GM23248 (cell line): ENCODE data around the gene DAB1.

ENCODE experiments used
- EZH2 ChIP-seq: fragments of 200-600 bp; sonication (generic); IDR thresholded peaks from 2 replicates; pipeline ENCODE4 v1.6.1; 2018; ENCODE audit warnings: antibody characterized with exemption, mild to moderate bottlenecking; ENCODE audit not compliant: insufficient read depth, poor library complexity, severe bottlenecking
- EZH2phosphoT487 ChIP-seq: fragments of 200-600 bp; sonication (generic); IDR thresholded peaks from 2 replicates; pipeline ENCODE4 v1.6.1; 2018; ENCODE audit warnings: antibody characterized with exemption, moderate library complexity, mild to moderate bottlenecking, low read depth; ENCODE audit not compliant: insufficient read depth

DNA sequence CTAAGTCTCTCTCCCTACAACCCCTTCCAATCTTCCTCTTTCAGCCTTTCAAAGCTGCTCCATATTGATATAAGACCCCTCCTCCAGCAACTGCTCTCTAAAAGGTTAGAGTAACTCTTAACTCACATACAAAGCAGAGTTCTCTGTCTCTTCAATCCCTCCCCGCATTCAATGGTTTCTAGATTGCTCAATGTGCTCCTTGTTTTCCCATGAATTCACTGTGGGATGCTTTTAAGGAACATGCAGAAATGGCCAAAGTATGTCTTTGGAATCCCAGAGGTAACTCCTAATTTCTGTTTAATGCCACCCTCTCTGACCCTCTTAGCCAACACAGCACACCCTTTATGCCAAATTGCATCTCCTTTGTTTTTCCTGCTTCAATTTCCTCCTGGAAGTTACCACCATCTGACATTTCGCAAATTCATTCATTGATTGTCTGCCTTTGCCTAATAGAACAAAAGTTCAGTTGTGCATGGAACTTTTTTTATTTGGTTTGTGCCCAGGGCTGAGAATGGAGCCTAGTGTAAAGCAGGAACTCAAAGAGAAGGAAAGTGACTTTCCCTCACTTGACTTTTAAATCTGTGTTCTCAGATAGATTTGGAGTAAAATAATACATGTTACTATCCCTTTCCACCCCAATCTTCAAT is 285.3 kb downstream of the DAB1 start:
- TF ChIP-seq EZH2phosphoT487 (no peak), EZH2 (no peak)
